WERI-Rb-1 (cell line): ENCODE measurements around the gene SRRM2.

Experiments used
- DNase-seq: peaks from one replicate; pipeline ENCODE4 v3.0.0-alpha.2; 2020
- H3K27ac ChIP-seq: fragments of 250-450 bp; sonication (Bioruptor Pico); 2 replicates; pipeline ENCODE4 v1.5.1; 2020; ENCODE audit warnings: mild to moderate bottlenecking, moderate library complexity
- H3K27me3 ChIP-seq: fragments of 250-450 bp; sonication (Bioruptor Pico); 2 replicates; pipeline ENCODE4 v1.5.1; 2021; ENCODE audit warnings: mild to moderate bottlenecking, low read depth, moderate library complexity; ENCODE audit not compliant: insufficient read depth, severe bottlenecking
- H3K36me3 ChIP-seq: fragments of 250-450 bp; sonication (Bioruptor Pico); 2 replicates; pipeline ENCODE4 v1.5.1; 2020; ENCODE audit warnings: mild to moderate bottlenecking, moderate library complexity
- H3K4me3 ChIP-seq: 2 replicates; pipeline ENCODE4 v1.5.1; 2011; ENCODE audit warnings: low read depth, mild to moderate bottlenecking, control low read depth, low read length
- H3K9me3 ChIP-seq: fragments of 250-450 bp; sonication (Bioruptor Pico); 2 replicates; pipeline ENCODE4 v1.5.1; 2021; ENCODE audit warnings: mild to moderate bottlenecking, moderate library complexity; ENCODE audit not compliant: severe bottlenecking
- CTCF ChIP-seq: IDR thresholded peaks from 2 replicates; pipeline ENCODE4 v1.5.1; 2011; ENCODE audit warnings: low read depth, mild to moderate bottlenecking, control low read depth, inconsistent platforms, low read length

Gene SRRM2

GRCh38 chr16:2808181-2808580 is 55.7 kb downstream of the SRRM2 start:
- no peak for TF ChIP-seq CTCF
- H3K27ac ChIP-seq = no peak overlapping the region
- H3K36me3 ChIP-seq = no peaks in the 10 kb centered on the region
- DNase-seq = no peak
- H3K27me3 ChIP-seq = no peaks in the 10 kb centered on the region
- no peak overlapping the region for H3K4me3 ChIP-seq
- peaks cover under 1% of the 10 kb centered on the region for H3K9me3 ChIP-seq

- no peak overlapping the region for H3K4me3 ChIP-seq
- DNase-seq = no peak
- H3K27me3 ChIP-seq = no peaks in the 10 kb centered on the region
- H3K27ac ChIP-seq = no peak overlapping the region
- no peaks in the 10 kb centered on the region for H3K36me3 ChIP-seq
- no peak for TF ChIP-seq CTCF
- H3K9me3 ChIP-seq = no peaks in the 10 kb centered on the region
Observed at GRCh38 chr16:2809149-2809760, 56.8 kb downstream of the SRRM2 start.

GRCh38 chr16:2810651-2811050 is 58.2 kb downstream of the SRRM2 start:
- Histone ChIP-seq H3K9me3 (no peaks in the 10 kb centered on the region), H3K27me3 (no peaks in the 10 kb centered on the region), H3K27ac (no peak overlapping the region), H3K4me3 (no peak overlapping the region), H3K36me3 (no peaks in the 10 kb centered on the region)
- TF ChIP-seq CTCF = no peak
- peak; percentile 2 for DNase-seq

DNA sequence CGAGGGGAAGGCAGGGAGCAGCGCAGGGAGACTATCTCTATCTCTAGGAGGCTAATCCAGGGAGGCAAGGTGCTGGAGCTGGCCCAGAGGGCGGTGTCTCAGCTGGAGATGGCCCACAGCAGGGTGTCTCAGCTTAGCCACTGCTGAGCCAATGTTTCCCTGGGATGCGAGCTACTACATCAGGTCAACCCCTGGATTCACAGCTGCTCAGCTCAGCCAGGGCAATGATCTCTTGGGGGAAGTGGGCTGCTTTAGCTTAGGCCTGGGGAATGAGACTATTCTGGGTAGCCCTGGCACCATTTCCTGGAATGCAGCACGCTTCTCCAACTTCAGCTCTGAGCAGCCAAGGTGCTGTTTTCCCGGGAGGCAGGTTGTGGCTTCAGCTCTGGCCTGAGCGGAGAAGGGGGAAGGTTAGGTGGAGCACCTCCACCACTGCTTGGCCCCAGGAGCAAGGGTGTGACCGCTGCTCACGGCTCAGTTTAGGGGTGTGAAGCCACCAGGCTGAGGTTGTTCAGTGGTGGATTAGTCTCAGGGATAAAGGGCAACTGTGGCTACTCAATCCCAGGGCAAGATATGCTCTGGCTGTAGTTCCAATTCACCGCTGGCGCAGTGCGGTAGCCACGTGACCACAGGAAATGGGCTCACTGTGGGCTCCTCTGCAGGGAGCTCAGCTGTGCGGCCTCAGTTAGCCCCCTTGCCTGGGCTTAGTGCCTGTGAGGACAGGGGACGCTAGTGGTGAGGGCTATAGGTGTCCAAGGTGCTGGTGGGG is 59.4 kb downstream of the SRRM2 start:
- H3K27ac ChIP-seq = no peak overlapping the region
- no peak for TF ChIP-seq CTCF
- no peak overlapping the region for H3K4me3 ChIP-seq
- no peaks in the 10 kb centered on the region for H3K9me3 ChIP-seq
- H3K36me3 ChIP-seq = no peaks in the 10 kb centered on the region
- peak; percentile 66 for DNase-seq
- H3K27me3 ChIP-seq = no peaks in the 10 kb centered on the region

DNA sequence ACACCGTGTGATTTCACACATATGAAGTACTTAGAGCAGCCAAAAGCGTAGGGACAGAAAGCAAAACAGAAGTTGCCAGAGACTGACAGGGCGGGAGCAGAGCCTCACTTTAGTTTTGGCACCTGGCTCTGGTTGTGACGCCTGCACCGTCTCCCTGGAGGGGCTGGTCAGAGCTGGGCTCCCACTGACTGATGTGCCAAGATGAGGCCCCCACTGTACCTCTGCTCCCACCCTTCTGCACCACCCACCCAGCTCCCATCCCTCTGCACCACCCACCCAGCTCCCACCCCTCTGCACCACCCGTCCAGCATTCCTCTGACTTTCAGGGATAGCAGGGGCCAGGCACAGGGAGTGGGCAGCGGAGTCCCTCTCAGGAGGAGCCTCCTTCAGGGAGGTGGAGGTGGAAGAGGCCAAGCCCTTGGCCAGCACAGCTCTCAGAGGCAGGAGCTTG is 61.4 kb downstream of the SRRM2 start:
- TF ChIP-seq CTCF = no peak
- no peak overlapping the region for H3K27ac ChIP-seq
- no peaks in the 10 kb centered on the region for H3K9me3 ChIP-seq
- H3K4me3 ChIP-seq = no peak overlapping the region
- H3K36me3 ChIP-seq = no peaks in the 10 kb centered on the region
- H3K27me3 ChIP-seq = no peaks in the 10 kb centered on the region
- no peak for DNase-seq
